GM21528 (cell line): ENCODE measurements around the gene IFT122.
"Not testable (repeated sequence)": the region's sequence is repeated elsewhere in the genome, so short reads cannot be mapped to it uniquely, and the experiment has no call there.

ENCODE experiments used
- ATAC-seq: cut with Tn5 transposase; IDR thresholded peaks from one replicate; pipeline ENCODE4 v1.9.1; 2021; ENCODE audit warnings: mild to moderate bottlenecking, moderate library complexity; ENCODE audit not compliant: unreplicated experiment, low FRiP score

IFT122 gene, protein sequence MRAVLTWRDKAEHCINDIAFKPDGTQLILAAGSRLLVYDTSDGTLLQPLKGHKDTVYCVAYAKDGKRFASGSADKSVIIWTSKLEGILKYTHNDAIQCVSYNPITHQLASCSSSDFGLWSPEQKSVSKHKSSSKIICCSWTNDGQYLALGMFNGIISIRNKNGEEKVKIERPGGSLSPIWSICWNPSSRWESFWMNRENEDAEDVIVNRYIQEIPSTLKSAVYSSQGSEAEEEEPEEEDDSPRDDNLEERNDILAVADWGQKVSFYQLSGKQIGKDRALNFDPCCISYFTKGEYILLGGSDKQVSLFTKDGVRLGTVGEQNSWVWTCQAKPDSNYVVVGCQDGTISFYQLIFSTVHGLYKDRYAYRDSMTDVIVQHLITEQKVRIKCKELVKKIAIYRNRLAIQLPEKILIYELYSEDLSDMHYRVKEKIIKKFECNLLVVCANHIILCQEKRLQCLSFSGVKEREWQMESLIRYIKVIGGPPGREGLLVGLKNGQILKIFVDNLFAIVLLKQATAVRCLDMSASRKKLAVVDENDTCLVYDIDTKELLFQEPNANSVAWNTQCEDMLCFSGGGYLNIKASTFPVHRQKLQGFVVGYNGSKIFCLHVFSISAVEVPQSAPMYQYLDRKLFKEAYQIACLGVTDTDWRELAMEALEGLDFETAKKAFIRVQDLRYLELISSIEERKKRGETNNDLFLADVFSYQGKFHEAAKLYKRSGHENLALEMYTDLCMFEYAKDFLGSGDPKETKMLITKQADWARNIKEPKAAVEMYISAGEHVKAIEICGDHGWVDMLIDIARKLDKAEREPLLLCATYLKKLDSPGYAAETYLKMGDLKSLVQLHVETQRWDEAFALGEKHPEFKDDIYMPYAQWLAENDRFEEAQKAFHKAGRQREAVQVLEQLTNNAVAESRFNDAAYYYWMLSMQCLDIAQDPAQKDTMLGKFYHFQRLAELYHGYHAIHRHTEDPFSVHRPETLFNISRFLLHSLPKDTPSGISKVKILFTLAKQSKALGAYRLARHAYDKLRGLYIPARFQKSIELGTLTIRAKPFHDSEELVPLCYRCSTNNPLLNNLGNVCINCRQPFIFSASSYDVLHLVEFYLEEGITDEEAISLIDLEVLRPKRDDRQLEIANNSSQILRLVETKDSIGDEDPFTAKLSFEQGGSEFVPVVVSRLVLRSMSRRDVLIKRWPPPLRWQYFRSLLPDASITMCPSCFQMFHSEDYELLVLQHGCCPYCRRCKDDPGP

DNA sequence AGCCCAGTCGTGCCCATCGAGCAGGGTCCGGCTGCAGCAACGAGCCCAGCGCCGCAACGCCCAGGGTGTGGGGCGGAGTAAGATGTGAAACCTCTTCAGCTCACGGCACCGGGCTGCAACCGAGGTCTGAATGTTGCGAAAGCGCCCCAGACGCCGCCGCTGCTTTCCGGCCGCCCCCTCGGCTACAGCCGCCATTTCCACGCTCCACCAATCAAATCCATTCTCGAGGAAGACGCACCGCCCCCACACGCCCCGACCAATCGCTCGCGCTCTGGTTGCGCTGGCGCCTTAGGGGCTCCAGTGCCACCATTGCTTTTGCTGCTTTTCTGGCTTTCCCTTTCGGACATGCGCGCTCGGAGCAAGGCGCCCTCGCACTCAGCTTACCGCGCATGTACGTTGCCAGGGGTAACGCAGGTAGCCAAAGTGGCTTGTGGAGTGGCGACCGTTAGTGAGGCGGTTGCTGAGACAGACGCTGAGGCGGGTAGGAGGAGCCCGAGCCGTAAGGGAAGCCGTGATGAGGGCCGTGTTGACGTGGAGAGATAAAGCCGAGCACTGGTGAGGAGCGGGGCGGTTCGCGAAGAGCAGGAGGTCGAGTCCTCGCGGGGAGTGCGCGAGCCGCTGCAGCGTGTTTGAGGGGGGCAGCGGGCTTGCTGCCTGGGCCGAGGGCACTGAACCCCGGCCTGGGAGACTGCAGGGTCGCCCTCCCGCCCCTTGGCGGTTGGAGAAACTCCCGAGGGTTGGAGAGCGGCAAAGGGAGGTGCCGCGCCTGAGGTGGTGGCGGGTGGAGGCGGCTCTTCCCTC is at the start of gene IFT122, which contains the start of gene MBD4:
TSS of gene IFT122 (plus strand) at position 408 of the 801 bp plus-strand sequence. CDS start at position 515, 107 bp downstream.
TSS of gene MBD4 (minus strand) at position 132 of the 801 bp plus-strand sequence. CDS start at position 17, 115 bp downstream.
- peak; percentile 86 for ATAC-seq

DNA sequence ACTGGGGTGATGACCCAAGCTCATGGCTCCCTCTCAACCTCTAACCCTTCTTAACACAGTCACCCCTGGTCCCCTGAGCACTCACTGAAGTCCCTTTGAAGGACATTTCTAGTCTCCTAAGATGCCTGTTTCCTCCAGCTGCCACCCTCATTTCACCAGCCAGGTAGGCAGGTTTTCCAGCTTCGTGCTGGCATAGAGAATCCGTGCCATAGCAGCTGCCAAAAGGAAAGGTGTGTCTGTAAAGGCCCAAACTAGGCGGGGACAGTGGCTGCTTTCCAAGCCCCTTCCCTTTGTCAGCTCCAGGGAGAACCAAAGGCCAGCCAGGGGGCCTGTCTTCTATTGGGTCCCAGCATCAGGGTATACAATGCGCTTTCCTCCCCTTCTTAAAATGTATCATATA is 48.4 kb upstream of the IFT122 start:
- ATAC-seq: not testable (repeated sequence)

GRCh38 chr3:129392106-129392887 is 47.7 kb upstream of the IFT122 start:
- not testable (repeated sequence) for ATAC-seq

GRCh38 chr3:129393271-129393670 is 46.8 kb upstream of the IFT122 start:
- no peak for ATAC-seq

- not testable (repeated sequence) for ATAC-seq
Measured at GRCh38 chr3:129393760-129394564, 46.1 kb upstream of the IFT122 start.

- ATAC-seq: peak; percentile 24
Measured at GRCh38 chr3:129398803-129399144, 41.2 kb upstream of the IFT122 start.

GRCh38 chr3:129399145-129399894 is 40.7 kb upstream of the IFT122 start:
- peak; percentile 73 for ATAC-seq

DNA sequence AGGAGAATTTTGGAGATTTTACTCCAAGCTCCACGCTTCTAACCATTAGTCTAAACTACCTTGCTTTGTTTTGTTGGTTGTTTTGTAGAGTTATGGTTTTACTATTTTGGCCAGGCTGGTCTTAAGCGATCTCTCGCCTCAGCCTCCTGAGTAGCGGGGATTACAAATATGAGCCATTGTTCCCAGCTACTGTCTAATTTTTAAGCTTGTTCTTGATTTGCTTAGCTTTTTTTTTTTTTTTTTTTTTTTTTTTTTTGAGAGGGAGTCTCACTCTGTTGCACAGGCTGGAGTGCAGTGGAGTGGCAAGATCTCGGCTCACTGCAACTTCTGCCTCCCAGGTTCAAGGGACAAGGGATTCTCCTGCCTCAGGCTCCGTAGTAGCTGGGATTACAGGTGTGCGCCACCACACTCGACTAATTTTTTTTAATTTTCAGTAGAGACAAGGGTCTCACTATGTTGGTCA is 40.1 kb upstream of the IFT122 start:
- ATAC-seq: peak; percentile 7

DNA sequence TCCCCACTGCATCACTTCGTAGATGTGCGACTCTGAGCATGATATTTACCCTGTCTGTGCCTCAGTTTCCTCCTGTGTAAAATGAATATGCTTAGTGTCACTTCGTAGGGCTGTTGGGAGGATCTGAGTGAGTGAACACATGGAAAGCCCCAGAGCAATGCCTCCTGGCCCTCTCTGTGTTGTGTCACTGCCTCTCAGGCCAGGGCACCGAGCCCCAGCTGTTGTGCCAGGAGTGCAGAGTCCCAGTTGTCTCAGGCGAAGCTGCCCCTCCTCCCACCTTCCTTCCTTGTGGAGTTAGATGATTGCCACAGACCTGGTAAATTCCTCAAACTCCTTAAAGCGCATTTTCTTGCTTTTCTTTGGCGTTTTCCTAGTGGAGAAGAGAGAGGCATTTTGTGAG is 37.8 kb upstream of the IFT122 start:
- no peak for ATAC-seq

DNA sequence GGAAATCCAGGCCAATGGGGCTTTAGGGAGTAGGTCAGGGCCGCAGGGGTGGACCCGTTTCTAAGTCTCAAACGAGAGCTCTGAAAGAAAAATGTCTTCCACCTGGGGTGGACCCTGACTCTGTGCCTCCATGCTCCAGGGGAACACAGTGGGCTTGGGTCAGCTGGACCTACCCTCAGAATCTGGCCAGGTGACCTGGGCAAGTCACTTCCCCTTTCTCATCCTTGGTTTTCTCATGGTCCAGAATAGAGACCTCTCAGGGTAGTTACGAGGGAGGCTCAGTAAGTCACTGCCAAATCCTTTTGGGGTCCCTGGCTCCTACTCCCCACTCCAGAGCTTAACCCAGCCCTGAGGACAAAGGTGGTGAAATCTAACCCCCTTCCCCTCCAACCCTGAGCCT is 37.4 kb upstream of the IFT122 start:
- ATAC-seq: no peak

DNA sequence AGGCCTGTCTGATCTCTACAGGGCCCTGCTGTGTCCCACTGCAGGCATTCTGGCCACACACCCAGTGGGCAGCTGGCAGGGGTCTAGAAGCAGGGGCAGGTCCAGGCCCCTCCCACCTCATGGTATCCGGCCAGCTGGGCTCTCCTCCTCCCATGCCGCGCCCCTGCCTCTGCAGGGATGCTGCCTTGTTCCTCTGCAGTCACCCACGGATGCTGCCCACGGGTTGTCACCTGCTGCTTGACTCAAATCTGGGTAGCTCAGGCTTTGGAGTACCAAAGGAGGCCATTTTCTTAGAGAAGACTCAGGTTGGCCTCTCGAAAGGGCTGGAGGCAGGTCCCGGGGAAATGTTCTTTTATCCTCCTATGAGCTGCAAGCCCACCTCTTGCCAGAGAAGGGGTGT is 36.6 kb upstream of the IFT122 start:
- no peak for ATAC-seq

GRCh38 chr3:129404130-129404529 is 35.9 kb upstream of the IFT122 start:
- ATAC-seq: no peak

DNA sequence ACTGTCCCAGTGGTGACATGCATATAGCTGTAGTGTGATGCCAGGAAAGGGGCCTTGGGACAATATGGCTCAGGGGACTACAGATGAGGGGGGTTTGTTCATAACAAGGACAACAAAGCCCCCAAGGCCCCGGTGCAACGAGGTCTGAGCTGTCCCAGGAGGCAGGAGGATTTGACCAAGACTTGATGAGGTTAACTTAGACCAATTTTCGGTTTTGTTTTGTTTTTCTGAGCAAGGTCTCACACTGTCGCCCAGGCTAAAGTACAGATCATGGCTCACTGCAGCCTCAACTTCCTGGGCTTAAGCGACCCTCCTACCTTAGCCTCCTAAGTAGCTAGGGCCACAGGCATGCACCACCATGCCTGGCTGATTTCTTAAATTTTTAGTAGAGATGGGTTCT is 35.4 kb upstream of the IFT122 start:
- ATAC-seq: no peak

DNA sequence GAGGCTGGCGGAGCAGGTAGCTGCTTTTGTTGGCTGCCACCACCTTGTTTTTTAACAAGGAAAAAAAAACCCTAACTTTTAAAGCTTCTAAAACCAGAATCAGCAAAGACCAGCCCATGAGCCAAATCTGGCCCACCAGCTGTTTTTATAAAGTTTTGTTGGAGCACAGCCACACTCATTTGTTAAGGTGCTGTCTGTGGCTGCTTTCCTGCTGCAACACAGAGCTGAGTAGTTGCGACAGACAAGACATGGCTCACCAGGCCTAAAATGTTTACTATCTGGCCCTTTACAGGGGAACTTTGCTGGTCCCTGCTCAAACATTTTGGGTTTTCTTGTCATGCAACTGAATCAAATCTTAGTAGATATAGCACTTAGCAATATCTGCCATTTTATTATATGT is 30.5 kb upstream of the IFT122 start:
- ATAC-seq: no peak

DNA sequence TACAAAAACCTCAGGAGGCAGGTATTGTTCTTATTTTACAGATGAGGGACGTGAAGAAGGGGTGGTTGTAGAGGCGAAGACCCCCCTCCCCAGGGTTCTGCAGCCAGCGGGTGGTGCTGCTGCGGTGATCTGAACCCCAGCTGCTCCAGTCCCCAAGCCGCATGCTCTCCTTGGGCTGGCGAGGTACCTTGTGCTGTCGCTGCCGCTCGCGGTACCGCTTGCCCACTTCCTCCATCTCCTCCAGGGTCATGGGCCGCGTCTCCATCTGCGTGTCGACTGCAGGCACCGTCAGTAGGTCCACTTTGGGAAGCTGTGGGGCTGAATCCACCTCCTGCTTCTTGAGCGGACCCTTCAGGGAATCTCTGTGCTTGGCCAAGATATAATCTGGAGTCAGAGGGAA is 29.1 kb upstream of the IFT122 start:
- no peak for ATAC-seq

- no peak for ATAC-seq
Measured at GRCh38 chr3:129412542-129413198, 27.4 kb upstream of the IFT122 start.

- ATAC-seq: not testable (repeated sequence)
Measured at GRCh38 chr3:129413238-129413637, 26.8 kb upstream of the IFT122 start.
